OCI-LY3 (cell line): ENCODE data around the gene KCNG3.

Experiments used
- EZH2phosphoT487 ChIP-seq: fragments of 200-600 bp; shearing (Covaris generic); IDR thresholded peaks from 2 replicates; pipeline ENCODE4 v1.6.1; 2018; ENCODE audit warnings: antibody characterized with exemption, mixed run types, low read depth
- TF ChIP-seq, protein P1 (sequence below): fragments of 200-600, 300-600 bp; sonication (generic); IDR thresholded peaks from 2 replicates; pipeline ENCODE4 v1.5.1; 2014; ENCODE audit warnings: antibody characterized with exemption, low read length, low read depth

DNA sequence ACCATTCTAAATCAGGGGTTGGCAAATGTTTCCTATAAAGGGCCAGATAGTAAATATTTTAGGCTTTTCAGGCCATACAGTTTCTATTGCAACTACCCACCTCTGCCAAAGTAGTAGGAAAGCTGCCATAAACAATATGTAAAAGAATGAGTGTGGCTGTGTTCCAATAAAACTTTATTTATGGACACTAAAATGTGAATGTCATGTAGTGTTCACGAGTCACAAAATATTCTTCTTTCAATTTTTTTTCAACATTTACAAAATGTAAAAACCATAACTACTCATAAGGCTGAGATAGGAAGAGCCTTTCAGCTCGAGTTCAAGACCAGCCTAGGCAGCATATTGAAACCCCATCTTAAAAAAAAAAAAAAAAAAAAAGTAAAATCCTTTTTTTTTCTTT, 13.4 kb downstream of the KCNG3 start:
- TF ChIP-seq, protein P1, sequence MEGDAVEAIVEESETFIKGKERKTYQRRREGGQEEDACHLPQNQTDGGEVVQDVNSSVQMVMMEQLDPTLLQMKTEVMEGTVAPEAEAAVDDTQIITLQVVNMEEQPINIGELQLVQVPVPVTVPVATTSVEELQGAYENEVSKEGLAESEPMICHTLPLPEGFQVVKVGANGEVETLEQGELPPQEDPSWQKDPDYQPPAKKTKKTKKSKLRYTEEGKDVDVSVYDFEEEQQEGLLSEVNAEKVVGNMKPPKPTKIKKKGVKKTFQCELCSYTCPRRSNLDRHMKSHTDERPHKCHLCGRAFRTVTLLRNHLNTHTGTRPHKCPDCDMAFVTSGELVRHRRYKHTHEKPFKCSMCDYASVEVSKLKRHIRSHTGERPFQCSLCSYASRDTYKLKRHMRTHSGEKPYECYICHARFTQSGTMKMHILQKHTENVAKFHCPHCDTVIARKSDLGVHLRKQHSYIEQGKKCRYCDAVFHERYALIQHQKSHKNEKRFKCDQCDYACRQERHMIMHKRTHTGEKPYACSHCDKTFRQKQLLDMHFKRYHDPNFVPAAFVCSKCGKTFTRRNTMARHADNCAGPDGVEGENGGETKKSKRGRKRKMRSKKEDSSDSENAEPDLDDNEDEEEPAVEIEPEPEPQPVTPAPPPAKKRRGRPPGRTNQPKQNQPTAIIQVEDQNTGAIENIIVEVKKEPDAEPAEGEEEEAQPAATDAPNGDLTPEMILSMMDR: no peak
- no peak for TF ChIP-seq EZH2phosphoT487
